CD4-positive, alpha-beta T cell (primary cell): Measurements from ENCODE around the gene GALNT2. TPM values are rescaled to one million over a fixed set of nuclear protein-coding genes. Genes with fewer than 3 reads are reported as not detected.

Experiments
- ATAC-seq: fragments of 200-7000 bp; cut with Tn5 transposase; one replicate; pipeline ENCODE4 v1.10.0; 2022; ENCODE audit warnings: mild to moderate bottlenecking; ENCODE audit not compliant: poor library complexity
- CTCF ChIA-PET: fragments of 350-600 bp; sonication (Branson Sonifier 250); formaldehyde crosslinking; loops from one replicate; lab custom pipeline; 2021; ENCODE audit warnings: antibody characterized with exemption, inconsistent platforms; lab: Charles Lee
- POLR2A ChIA-PET: fragments of 350-600 bp; sonication (Branson Sonifier 250); formaldehyde crosslinking; loops from one replicate; lab custom pipeline; 2021; ENCODE audit warnings: antibody characterized with exemption, inconsistent platforms; lab: Charles Lee
- DNase-seq, 14 experiments: peaks; one replicate each; pipeline ENCODE4 v3.0.0-alpha.2; 2013 to 2020; ENCODE audit warnings: mixed read lengths in 2 of 14
- H3K27ac ChIP-seq, 2 donors: one replicate each; pipeline versions ENCODE4 v1.5.1 to v1.7.0; 2013; ENCODE audit warnings: low read length in 2 of 2, low read depth in 1 of 2, mild to moderate bottlenecking in 1 of 2
- H3K27me3 ChIP-seq, 2 experiments: 1 replicate in 1 of 2; 2 replicates in 1 of 2; pipeline versions ENCODE4 v1.6.1 to v1.7.0; 2013; ENCODE audit warnings: low read length in 2 of 2, control low read depth in 1 of 2, mild to moderate bottlenecking in 1 of 2, moderate library complexity in 1 of 2; ENCODE audit not compliant: insufficient read depth in 2 of 2, control insufficient read depth in 1 of 2
- H3K36me3 ChIP-seq: one replicate; pipeline ENCODE4 v1.6.1; 2013; ENCODE audit warnings: low read length, control low read depth; ENCODE audit not compliant: insufficient read depth
- H3K4me1 ChIP-seq: one replicate; pipeline ENCODE4 v1.6.1; 2013; ENCODE audit warnings: low read length, control low read depth; ENCODE audit not compliant: insufficient read depth
- H3K4me3 ChIP-seq: one replicate; pipeline ENCODE4 v1.5.1; 2013; ENCODE audit warnings: mild to moderate bottlenecking, low read length, moderate library complexity
- H3K9me3 ChIP-seq, 2 experiments: 1 replicate in 1 of 2; 2 replicates in 1 of 2; pipeline versions ENCODE4 v1.6.1 to v1.7.0; 2013; ENCODE audit warnings: low read length in 2 of 2, mild to moderate bottlenecking in 2 of 2, control low read depth in 1 of 2, moderate library complexity in 1 of 2; ENCODE audit not compliant: control insufficient read depth in 1 of 2, insufficient read depth in 1 of 2
- H3K27ac Mint-ChIP-seq: one replicate; pipeline ENCODE4 v1.8.0; 2020; ENCODE audit warnings: mixed read lengths
- H3K27me3 Mint-ChIP-seq: one replicate; pipeline ENCODE4 v1.8.0; 2021; ENCODE audit warnings: mixed read lengths
- H3K36me3 Mint-ChIP-seq: one replicate; pipeline ENCODE4 v1.8.0; 2021; ENCODE audit warnings: low read depth, mixed read lengths
- H3K4me1 Mint-ChIP-seq: one replicate; pipeline ENCODE4 v1.8.0; 2021; ENCODE audit warnings: low read depth, mixed read lengths
- H3K4me3 Mint-ChIP-seq: one replicate; pipeline ENCODE4 v1.8.0; 2020; ENCODE audit warnings: mild to moderate bottlenecking, mixed read lengths
- H3K9me3 Mint-ChIP-seq: one replicate; pipeline ENCODE4 v1.8.0; 2020; ENCODE audit warnings: mixed read lengths
- intact Hi-C, 2 experiments: fragments of 100-400 bp; cut with DNase I in 1 of 2; cut with micrococcal nuclease in 1 of 2; formaldehyde crosslinking; loops; one replicate each; pipeline versions ENCODE4 v1.15.1 to v1.9.0; 2023 to 2025; cut with DNase I, micrococcal nuclease
- total RNA-seq, 174 experiments: library from RNA in 2 of 174; stranded (reverse) in 2 of 174; gene quantifications; one replicate each; pipeline ENCODE4 v1.2.3 and lab custom pipeline; 2021 to 2026
- TF ChIP-seq, protein P1 (sequence below): fragments of 200-600 bp; IDR thresholded peaks from one replicate; pipeline ENCODE4 v1.8.0; 2022; ENCODE audit warnings: antibody characterized with exemption, mild to moderate bottlenecking

The GALNT2 gene
- total RNA-seq, 2 experiments from 2014 or later, result 11.0 to 11.4 TPM

DNA sequence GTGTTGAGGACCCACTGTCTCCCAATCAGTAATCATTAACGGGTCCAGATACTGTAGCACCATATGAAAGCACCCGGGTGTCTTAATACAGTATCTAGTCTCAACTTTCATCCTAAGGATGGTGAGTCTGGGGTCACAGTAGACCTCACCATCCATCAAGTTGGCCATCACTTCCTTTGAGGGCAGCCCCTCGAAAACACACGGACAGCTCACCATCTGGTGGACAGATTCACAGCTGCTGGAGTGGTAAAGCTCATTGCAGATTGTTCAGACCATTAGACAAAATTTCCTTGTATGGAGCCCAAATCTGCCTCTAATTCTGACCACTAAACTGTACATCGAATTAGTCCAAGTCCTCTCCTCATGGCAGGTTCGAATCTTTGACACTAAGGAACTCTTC is 236.0 kb downstream of the GALNT2 start:
- Mint-ChIP-seq H3K4me3 (no peak overlapping the region), H3K36me3 (no peaks in the 10 kb centered on the region), H3K27ac (no peak overlapping the region), H3K27me3 (no peaks in the 10 kb centered on the region), H3K4me1 (no peaks in the 10 kb centered on the region), H3K9me3 (no peaks in the 10 kb centered on the region)
- H3K27me3 ChIP-seq, result no peaks in the 10 kb centered on the region
- DNase-seq, result no peak
- no peak overlapping the region for H3K27ac ChIP-seq
- H3K9me3 ChIP-seq, result no peaks in the 10 kb centered on the region
- TF ChIP-seq, protein P1, sequence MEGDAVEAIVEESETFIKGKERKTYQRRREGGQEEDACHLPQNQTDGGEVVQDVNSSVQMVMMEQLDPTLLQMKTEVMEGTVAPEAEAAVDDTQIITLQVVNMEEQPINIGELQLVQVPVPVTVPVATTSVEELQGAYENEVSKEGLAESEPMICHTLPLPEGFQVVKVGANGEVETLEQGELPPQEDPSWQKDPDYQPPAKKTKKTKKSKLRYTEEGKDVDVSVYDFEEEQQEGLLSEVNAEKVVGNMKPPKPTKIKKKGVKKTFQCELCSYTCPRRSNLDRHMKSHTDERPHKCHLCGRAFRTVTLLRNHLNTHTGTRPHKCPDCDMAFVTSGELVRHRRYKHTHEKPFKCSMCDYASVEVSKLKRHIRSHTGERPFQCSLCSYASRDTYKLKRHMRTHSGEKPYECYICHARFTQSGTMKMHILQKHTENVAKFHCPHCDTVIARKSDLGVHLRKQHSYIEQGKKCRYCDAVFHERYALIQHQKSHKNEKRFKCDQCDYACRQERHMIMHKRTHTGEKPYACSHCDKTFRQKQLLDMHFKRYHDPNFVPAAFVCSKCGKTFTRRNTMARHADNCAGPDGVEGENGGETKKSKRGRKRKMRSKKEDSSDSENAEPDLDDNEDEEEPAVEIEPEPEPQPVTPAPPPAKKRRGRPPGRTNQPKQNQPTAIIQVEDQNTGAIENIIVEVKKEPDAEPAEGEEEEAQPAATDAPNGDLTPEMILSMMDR, result no peak
- no peak overlapping the region for H3K4me3 ChIP-seq
- no peaks in the 10 kb centered on the region for H3K4me1 ChIP-seq
- ChIA-PET POLR2A (no interaction called here), CTCF (no interaction called here)
- intact Hi-C loops, result loop anchor here in 1 of 2 experiments (10.0 kb wide), 1 partner anchor 1638 kb away; no protein-coding TSS in a partner anchor
- ATAC-seq, result no peak
- H3K36me3 ChIP-seq, result no peaks in the 10 kb centered on the region

- DNase-seq (no peak), ATAC-seq (no peak)
- H3K27me3 Mint-ChIP-seq, result no peaks in the 10 kb centered on the region
- H3K9me3 ChIP-seq, result no peaks in the 10 kb centered on the region
- H3K4me1 ChIP-seq, result no peaks in the 10 kb centered on the region
- no peak overlapping the region for H3K27ac ChIP-seq
- H3K36me3 Mint-ChIP-seq, result no peaks in the 10 kb centered on the region
- no peaks in the 10 kb centered on the region for H3K36me3 ChIP-seq
- no peaks in the 10 kb centered on the region for H3K9me3 Mint-ChIP-seq
- intact Hi-C loops, result loop anchor here in 1 of 2 experiments (10.0 kb wide), 1 partner anchor 1639 kb away; no protein-coding TSS in a partner anchor
- no peaks in the 10 kb centered on the region for H3K4me1 Mint-ChIP-seq
- TF ChIP-seq, protein P1, result no peak
- H3K27me3 ChIP-seq, result no peaks in the 10 kb centered on the region
- H3K4me3 ChIP-seq, result no peak overlapping the region
- no peak overlapping the region for H3K4me3 Mint-ChIP-seq
- CTCF ChIA-PET, result no interaction called here
- POLR2A ChIA-PET, result no interaction called here
- H3K27ac Mint-ChIP-seq, result no peak overlapping the region
These were observed 236.8 kb downstream of the GALNT2 start for GRCh38 chr1:230303822-230304221.

DNA sequence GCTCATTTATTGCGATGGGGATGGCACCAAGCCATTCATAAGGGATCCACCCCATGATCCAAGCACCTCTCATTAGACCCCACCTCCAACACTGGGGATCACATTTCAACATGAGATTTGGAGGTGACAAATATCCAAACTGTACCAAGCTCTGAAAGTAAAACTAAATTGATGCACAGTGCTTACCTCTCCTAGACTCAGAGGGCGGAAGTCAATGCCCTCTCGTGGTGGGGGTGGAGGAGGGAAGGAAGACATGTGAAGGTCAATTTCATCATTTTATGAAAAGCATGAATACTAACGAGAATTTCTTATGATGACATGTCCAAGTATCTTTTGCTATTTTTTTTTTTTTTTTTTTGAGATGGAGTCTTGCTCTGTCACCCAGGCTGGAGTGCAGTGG is 239.1 kb downstream of the GALNT2 start:
- CTCF ChIA-PET, result interaction anchor here (2.0 kb wide), 1 partner anchor 645 kb away, joined by 7 read pairs; no protein-coding TSS in a partner anchor
- ATAC-seq, result no peak
- Mint-ChIP-seq H3K36me3 (no peaks in the 10 kb centered on the region), H3K27me3 (no peaks in the 10 kb centered on the region), H3K27ac (no peak overlapping the region), H3K4me3 (no peak overlapping the region), H3K4me1 (peaks cover 4% of the 10 kb centered on the region), H3K9me3 (no peaks in the 10 kb centered on the region)
- no peak for DNase-seq
- Histone ChIP-seq H3K4me1 (peaks cover 5% of the 10 kb centered on the region), H3K27me3 (no peaks in the 10 kb centered on the region), H3K36me3 (no peaks in the 10 kb centered on the region), H3K27ac (no peak overlapping the region), H3K9me3 (no peaks in the 10 kb centered on the region), H3K4me3 (no peak overlapping the region)
- intact Hi-C loops, result loop anchor here in 1 of 2 experiments (10.0 kb wide), 1 partner anchor 1641 kb away; no protein-coding TSS in a partner anchor
- TF ChIP-seq, protein P1, result no peak
- POLR2A ChIA-PET, result no interaction called here
